GM23338 (cell line): ENCODE measurements around the gene MPPED1. TPM values are rescaled to one million over a fixed set of nuclear protein-coding genes. Genes with fewer than 3 reads are reported as not detected.

Experiments
- ATAC-seq: fragments of 200-7000 bp; cut with Tn5 transposase; 3 replicates; pipeline ENCODE4 v1.9.1; 2020
- DNase-seq: peaks from one replicate; pipeline ENCODE4 v3.0.0-alpha.2; 2015; ENCODE audit warnings: low spot score
- H2AFZ ChIP-seq: fragments of 200-600 bp; sonication (generic); 2 replicates; pipeline ENCODE4 v1.8.0; 2016; ENCODE audit warnings: antibody characterized with exemption, mild to moderate bottlenecking, moderate library complexity
- H3F3A ChIP-seq: fragments of 200-600 bp; sonication (generic); replicated peaks from 2 replicates; pipeline ENCODE4 v1.8.0; 2017; ENCODE audit warnings: antibody characterized with exemption, mixed run types, low read depth
- H3K27ac ChIP-seq: fragments of 200-600 bp; sonication (generic); 2 replicates; pipeline ENCODE4 v1.6.1; 2016; ENCODE audit warnings: low read depth
- H3K27me3 ChIP-seq: fragments of 200-600 bp; sonication (generic); 2 replicates; pipeline ENCODE4 v1.8.0; 2016; ENCODE audit warnings: mild to moderate bottlenecking, mixed run types, moderate library complexity; ENCODE audit not compliant: insufficient read depth
- H3K36me3 ChIP-seq: fragments of 200-600 bp; sonication (generic); 2 replicates; pipeline ENCODE4 v1.8.0; 2016; ENCODE audit warnings: mild to moderate bottlenecking; ENCODE audit not compliant: insufficient read depth
- H3K4me1 ChIP-seq: fragments of 200-600 bp; sonication (generic); 2 replicates; pipeline ENCODE4 v1.8.0; 2016; ENCODE audit warnings: mild to moderate bottlenecking, moderate library complexity; ENCODE audit not compliant: insufficient read depth
- H3K4me2 ChIP-seq: fragments of 200-600 bp; sonication (generic); 2 replicates; pipeline ENCODE4 v1.7.1; 2017; ENCODE audit warnings: mixed run types
- H3K4me3 ChIP-seq: fragments of 200-600 bp; sonication (generic); 2 replicates; pipeline ENCODE4 v1.6.1; 2016; ENCODE audit warnings: mixed run types
- H3K79me2 ChIP-seq: fragments of 200-600 bp; sonication (generic); replicated peaks from 2 replicates; pipeline ENCODE4 v1.8.0; 2017; ENCODE audit warnings: mild to moderate bottlenecking; ENCODE audit not compliant: insufficient read depth
- H3K9me2 ChIP-seq: fragments of 200-600 bp; sonication (generic); 2 replicates; pipeline ENCODE4 v1.8.0; 2017; ENCODE audit not compliant: insufficient read depth
- H4K20me1 ChIP-seq: fragments of 200-600 bp; sonication (generic); replicated peaks from 2 replicates; pipeline ENCODE4 v1.8.0; 2017; ENCODE audit warnings: mild to moderate bottlenecking; ENCODE audit not compliant: insufficient read depth
- H3K27ac Mint-ChIP-seq: 2 replicates; pipeline ENCODE4 v1.8.0; 2020; ENCODE audit warnings: inconsistent platforms, mild to moderate bottlenecking, moderate library complexity, mixed read lengths
- H3K27me3 Mint-ChIP-seq: 3 replicates; pipeline ENCODE4 v1.8.0; 2022; ENCODE audit warnings: low read depth, mild to moderate bottlenecking, moderate library complexity, mixed read lengths, inconsistent platforms; ENCODE audit not compliant: insufficient read depth, poor library complexity
- H3K36me3 Mint-ChIP-seq: 3 replicates; pipeline ENCODE4 v1.8.0; 2021; ENCODE audit warnings: low read depth, mild to moderate bottlenecking, inconsistent platforms, moderate library complexity, mixed read lengths
- H3K4me1 Mint-ChIP-seq: 3 replicates; pipeline ENCODE4 v1.8.0; 2020; ENCODE audit warnings: mild to moderate bottlenecking, inconsistent platforms, mixed read lengths
- H3K4me3 Mint-ChIP-seq: 3 replicates; pipeline ENCODE4 v1.8.0; 2021; ENCODE audit warnings: moderate library complexity, mild to moderate bottlenecking, inconsistent platforms, mixed read lengths
- H3K9me3 Mint-ChIP-seq: 3 replicates; pipeline ENCODE4 v1.8.0; 2020; ENCODE audit warnings: moderate library complexity, mild to moderate bottlenecking, inconsistent platforms, mixed read lengths
- CREB1 ChIP-seq: fragments of 250-450 bp; sonication (Bioruptor Pico); IDR thresholded peaks from 2 replicates; pipeline ENCODE4 v1.5.0; 2020; ENCODE audit warnings: low read depth, mild to moderate bottlenecking, moderate library complexity
- CTCF ChIP-seq, 2 experiments: fragments of 200-600 bp in 1 of 2; sonication (generic) in 1 of 2; conservative IDR thresholded peaks; 2 replicates each; pipeline versions ENCODE4 v1.5.1 to v1.6.1; 2016 to 2017; ENCODE audit warnings: antibody characterized with exemption in 2 of 2, low read depth in 2 of 2, mild to moderate bottlenecking in 2 of 2, moderate library complexity in 1 of 2
- ETS1 ChIP-seq: IDR thresholded peaks from 2 replicates; pipeline ENCODE4 v1.6.1; 2016; ENCODE audit warnings: antibody characterized with exemption
- EZH2 ChIP-seq: fragments of 200-600 bp; sonication (generic); IDR thresholded peaks from one replicate; pipeline ENCODE4 v1.8.0; 2017; ENCODE audit warnings: antibody characterized with exemption, mild to moderate bottlenecking, low read depth; ENCODE audit not compliant: unreplicated experiment
- EZH2phosphoT487 ChIP-seq: fragments of 200-600 bp; sonication (generic); IDR thresholded peaks from one replicate; pipeline ENCODE4 v1.8.1; 2018; ENCODE audit warnings: antibody characterized with exemption; ENCODE audit not compliant: unreplicated experiment
- JUNB ChIP-seq: IDR thresholded peaks from one replicate; pipeline ENCODE4 v1.6.1; 2016; ENCODE audit warnings: antibody characterized with exemption; ENCODE audit not compliant: unreplicated experiment
- NANOG ChIP-seq: IDR thresholded peaks from 2 replicates; pipeline ENCODE4 v1.6.1; 2016; ENCODE audit warnings: antibody characterized with exemption, borderline replicate concordance
- POLR2AphosphoS5 ChIP-seq: IDR thresholded peaks from 2 replicates; pipeline ENCODE4 v1.6.1; 2016; ENCODE audit warnings: antibody characterized with exemption, low read depth
- REST ChIP-seq: IDR thresholded peaks from one replicate; pipeline ENCODE4 v1.6.1; 2018; ENCODE audit warnings: antibody characterized with exemption; ENCODE audit not compliant: unreplicated experiment
- polyA plus RNA-seq: library from polyadenylated mRNA; unstranded; fragments of >200 nt; fragmentation: Nextera tagmentation; extraction: Ambion mirVana; gene quantifications from 2 replicates; pipeline ENCODE4 v1.2.1, GENCODE V29; 2016
- total RNA-seq: library from RNA; depleted of rRNA; stranded (reverse); fragments of >200 nt; shearing (Covaris generic); gene quantifications from 2 replicates; pipeline ENCODE4 v1.2.3, GENCODE V29; 2014

MPPED1 gene
- total and polyA plus RNA-seq, 2 experiments from 2014 or later = 0.56 TPM; not detected in 1

- no peak for TF ChIP-seq REST
These were observed 5.7 kb downstream of the MPPED1 start (continued) for GRCh38 chr22:43417555-43417954.

- no peak overlapping the region; the same call in 1 of the 2 replicates for H2AFZ ChIP-seq
- Mint-ChIP-seq H3K4me1 (peaks cover 10% of the 10 kb centered on the region), H3K27ac (no peak overlapping the region), H3K4me3 (no peak overlapping the region), H3K27me3 (peaks cover 17% of the 10 kb centered on the region), H3K36me3 (no peaks in the 10 kb centered on the region), H3K9me3 (no peaks in the 10 kb centered on the region; the same call in 2 of the 3 replicates)
- no peak for DNase-seq
- H3F3A ChIP-seq = no peaks in the 10 kb centered on the region
- H4K20me1 ChIP-seq = no peaks in the 10 kb centered on the region
- no peaks in the 10 kb centered on the region for H3K36me3 ChIP-seq
- peaks cover 12% of the 10 kb centered on the region for H3K27me3 ChIP-seq
- no peak overlapping the region for H3K27ac ChIP-seq
- H3K9me2 ChIP-seq = no peaks in the 10 kb centered on the region
- H3K4me3 ChIP-seq = no peak overlapping the region
- H3K79me2 ChIP-seq = no peaks in the 10 kb centered on the region
- no peak for ATAC-seq
- 0 out of 2 replicates have a peak, but pooled peaks cover 1% of the 10 kb centered on the region for H3K4me1 ChIP-seq
- H3K4me2 ChIP-seq = no peak overlapping the region
- TF ChIP-seq EZH2 (no peak), EZH2phosphoT487 (no peak), CTCF (conservative IDR thresholded peaks at IDR 0.05; ENCODE audit: low read depth in 2 of 2) (no peak), CREB1 (CRISPR knock-in tag) (no peak), REST (no peak), ETS1 (no peak), POLR2AphosphoS5 (no peak), NANOG (no peak), JUNB (no peak)
These were observed 6.4 kb downstream of the MPPED1 start for GRCh38 chr22:43418079-43418825.
